HepG2 (cell line): Measurements from ENCODE around the gene ZNF451. TPM values are rescaled to one million over a fixed set of nuclear protein-coding genes. Genes with fewer than 3 reads are reported as not detected.

Experiments
- ATAC-seq: fragments of 200-7000 bp; cut with Tn5 transposase; 3 replicates; pipeline ENCODE4 v1.9.1; 2020; ENCODE audit warnings: mild to moderate bottlenecking, moderate library complexity
- BruUV-seq: library from RNA; stranded (reverse); fragments of 400-500 nt; replicated peaks from 2 replicates; lab custom pipeline; 2021; lab: Mats Ljungman, UMichigan
- CTCF ChIA-PET: fragments of 300-600 bp; formaldehyde crosslinking; extraction: SDS; loops from one replicate; lab custom pipeline; 2021; ENCODE audit warnings: low total read pairs, inconsistent platforms, low intra/inter-chr PET ratio; lab: Yijun Ruan, JAX
- POLR2A ChIA-PET: fragments of 350-600 bp; sonication (Branson Sonifier 250); formaldehyde crosslinking; loops from one replicate; lab custom pipeline; 2020; ENCODE audit warnings: antibody characterized with exemption, inconsistent platforms; lab: Yijun Ruan, JAX
- DNase-seq: peaks from one replicate; pipeline ENCODE4 v3.0.0-alpha.2; 2015; ENCODE audit warnings: low spot score
- FAIRE-seq: peaks from 3 replicates; lab custom pipeline; 2011; peaks lifted over from hg19 to GRCh38; lab: Jason Lieb, UNC
- H2AFZ ChIP-seq: one replicate; pipeline ENCODE4 v1.6.1; 2011; ENCODE audit warnings: low read length, inconsistent platforms
- H3K27ac ChIP-seq: fragments of 300-600 bp; 3 replicates; pipeline ENCODE4 v1.8.0; 2011; ENCODE audit warnings: mixed run types, mild to moderate bottlenecking, mixed read lengths, low read length, inconsistent platforms; ENCODE audit not compliant: insufficient read depth; ENCODE audit errors: extremely low read length
- H3K27me3 ChIP-seq, 2 experiments: fragments of 200-600 bp in 1 of 2; 2 replicates in 1 of 2; 3 replicates in 1 of 2; pipeline versions ENCODE4 v1.6.0 to v1.8.0; 2011; ENCODE audit warnings: low read length in 2 of 2, mild to moderate bottlenecking in 2 of 2, moderate library complexity in 2 of 2, inconsistent platforms in 1 of 2; ENCODE audit not compliant: insufficient read depth in 2 of 2, control insufficient read depth in 1 of 2
- H3K36me3 ChIP-seq, 2 experiments: fragments of 200-600 bp in 1 of 2; replicated peaks in 1 of 2; 2 replicates in 1 of 2; 3 replicates in 1 of 2; pipeline versions ENCODE4 v1.5.1 to v1.8.0; 2011; ENCODE audit warnings: low read length in 2 of 2, inconsistent platforms in 1 of 2; ENCODE audit not compliant: insufficient read depth in 2 of 2, control insufficient read depth in 1 of 2
- H3K4me1 ChIP-seq: 2 replicates; pipeline ENCODE4 v1.5.1; 2012; ENCODE audit warnings: low read length, inconsistent platforms; ENCODE audit not compliant: insufficient read depth
- H3K4me2 ChIP-seq: 2 replicates; pipeline ENCODE4 v1.6.0; 2011; ENCODE audit warnings: low read depth, low read length, inconsistent platforms
- H3K4me3 ChIP-seq, 3 experiments: fragments of 200-600 bp in 1 of 3; sonication (generic), shearing (Covaris generic) in 1 of 3; replicated peaks in 1 of 3; 2 replicates each; pipeline ENCODE4 v1.5.1; 2011 to 2016; ENCODE audit warnings: low read length in 3 of 3, inconsistent platforms in 2 of 3, low read depth in 2 of 3, mild to moderate bottlenecking in 2 of 3, control low read depth in 1 of 3, mixed read lengths in 1 of 3; ENCODE audit not compliant: insufficient read depth in 1 of 3
- H3K79me2 ChIP-seq: one replicate; pipeline ENCODE4 v1.6.1; 2011; ENCODE audit warnings: low read length, inconsistent platforms; ENCODE audit not compliant: insufficient read depth
- H3K9ac ChIP-seq: 2 replicates; pipeline ENCODE4 v1.6.0; 2011; ENCODE audit warnings: mild to moderate bottlenecking, low read depth, low read length, inconsistent platforms; ENCODE audit not compliant: insufficient read depth
- H3K9me3 ChIP-seq: 2 replicates; pipeline ENCODE4 v1.5.1; 2012; ENCODE audit warnings: mild to moderate bottlenecking, low read length
- H4K20me1 ChIP-seq: 2 replicates; pipeline ENCODE4 v1.6.0; 2011; ENCODE audit warnings: inconsistent platforms, mild to moderate bottlenecking, low read length, moderate library complexity; ENCODE audit not compliant: insufficient read depth
- CREBL2 ChIP-seq: sonication (generic); formaldehyde crosslinking; IDR thresholded peaks from 2 replicates; pipeline ENCODE4 v1.8.1; 2023; ENCODE audit warnings: missing genetic modification reagents, mild to moderate bottlenecking, borderline replicate concordance
- DRAP1 ChIP-seq: IDR thresholded peaks from 2 replicates; pipeline ENCODE4 v1.6.1; 2016; ENCODE audit warnings: missing genetic modification reagents, missing compliant biosample characterization
- ESRRA ChIP-seq: sonication (generic); formaldehyde crosslinking; IDR thresholded peaks from 2 replicates; pipeline ENCODE4 v1.5.1; 2020; ENCODE audit warnings: mild to moderate bottlenecking, low read depth, missing genetic modification reagents
- IKZF1 ChIP-seq: fragments of 450-650 bp; IDR thresholded peaks from 2 replicates; pipeline ENCODE4 v1.7.1; 2016
- MAFF ChIP-seq: IDR thresholded peaks from 2 replicates; pipeline ENCODE4 v1.6.1; 2011; ENCODE audit warnings: low read depth, low read length, improper control_type of control experiment
- MAX ChIP-seq: IDR thresholded peaks from 2 replicates; pipeline ENCODE4 v1.6.1; 2012; ENCODE audit warnings: inconsistent platforms
- ZNF33B ChIP-seq: sonication (generic); formaldehyde crosslinking; IDR thresholded peaks from 2 replicates; pipeline ENCODE4 v1.5.1; 2020; ENCODE audit warnings: mild to moderate bottlenecking, missing genetic modification reagents
- ZNF407 ChIP-seq: sonication (generic); formaldehyde crosslinking; IDR thresholded peaks from one replicate; pipeline ENCODE4 v1.5.1; 2020; ENCODE audit warnings: mild to moderate bottlenecking, missing genetic modification reagents; ENCODE audit errors: not compliant biosample characterization
- ZNF609 ChIP-seq: sonication (generic); formaldehyde crosslinking; IDR thresholded peaks from 2 replicates; pipeline ENCODE4 v1.4.0; 2020; ENCODE audit warnings: mild to moderate bottlenecking, missing genetic modification reagents, borderline replicate concordance
- ZNF7 ChIP-seq: IDR thresholded peaks from 2 replicates; pipeline ENCODE4 v1.6.1; 2016; ENCODE audit warnings: missing biosample characterization, missing genetic modification reagents
- WGBS: methylation state at CpG from one replicate; pipeline ENCODE4 v1.1.6; 2017; ENCODE audit warnings: low lambda C conversion rate; 5-methylcytosine and 5-hydroxymethylcytosine counted together
- in situ Hi-C: cut with HindIII; loops from 2 replicates; pipeline ENCODE4 v1.10.0; 2017; ENCODE audit warnings: low pct_unique_long_range_greater_than_20kb; ENCODE audit not compliant: extremely low pct_ligation_motif_present
- intact Hi-C: fragments of 100-400 bp; cut with micrococcal nuclease; formaldehyde crosslinking; loops from one replicate; pipeline ENCODE4 v1.10.0; 2022; ENCODE audit not compliant: unreplicated experiment
- polyA plus RNA-seq, 8 experiments: library from polyadenylated mRNA; depleted of rRNA in 3 of 8; stranded (reverse) in 7 of 8; unstranded in 1 of 8; fragments of >200 nt; fragmentation: Illumina TruSeq in 4 of 8; extraction: Trizol in 4 of 8; gene quantifications; 2 replicates each; pipeline versions ENCODE4 v1.2.1 to v1.2.3, GENCODE V29; 2011 to 2016; ENCODE audit warnings: low read depth in 4 of 8, missing spikeins in 1 of 8, mixed read lengths in 1 of 8; ENCODE audit not compliant: insufficient read depth in 1 of 8
- total RNA-seq, 5 experiments: library from RNA; depleted of rRNA; stranded (reverse); fragments of >200 nt; fragmentation: Illumina TruSeq; extraction: Trizol; gene quantifications; 2 replicates each; pipeline ENCODE4 v1.2.3, GENCODE V29; 2016; ENCODE audit warnings: low read depth in 1 of 5

ZNF451 gene
- total and polyA plus RNA-seq, 2 of the 13 experiments (the other 11 are each of a cell fraction or from before 2014, with no cell fraction given): 32.1 to 65.7 TPM

- no peak for TF ChIP-seq CREBL2 (CRISPR knock-in tag)
- TF ChIP-seq ZNF7 (CRISPR knock-in tag): no peak
- no peak for TF ChIP-seq MAX
- no peak for TF ChIP-seq ZNF33B (CRISPR knock-in tag)
- TF ChIP-seq MAFF: no peak
- no peak for TF ChIP-seq ZNF609 (CRISPR knock-in tag)
- TF ChIP-seq DRAP1: no peak
Measured at GRCh38 chr6:57068061-57068460, 21.9 kb upstream of the ZNF451 start (continued).

GRCh38 chr6:57069228-57069627 lies 20.8 kb upstream of the ZNF451 start:
- DNase-seq (no peak), FAIRE-seq (peak; percentile 4), ATAC-seq (no peak)
- no peaks in the 10 kb centered on the region for H3K27me3 ChIP-seq
- intact Hi-C loops: no loop called here
- H3K27ac ChIP-seq: no peak overlapping the region
- H3K4me3 ChIP-seq: no peak overlapping the region
- no TSS peak for BruUV-seq
- no peaks in the 10 kb centered on the region for H3K4me1 ChIP-seq
- H3K4me2 ChIP-seq: no peak overlapping the region
- ChIA-PET POLR2A (no interaction called here), CTCF (no interaction called here)
- H4K20me1 ChIP-seq: no peaks in the 10 kb centered on the region
- H3K36me3 ChIP-seq: peaks cover 5 to 6% of the 10 kb centered on the region in 2 experiments; a peak in 4 of 5 replicates
- H3K79me2 ChIP-seq: no peaks in the 10 kb centered on the region
- in situ Hi-C loops: no loop called here
- WGBS: 97% methylated on average over 4 of the region's 4 CpGs
- no peaks in the 10 kb centered on the region for H3K9me3 ChIP-seq
- H3K9ac ChIP-seq: no peak overlapping the region
- no peak overlapping the region for H2AFZ ChIP-seq
- no peak for TF ChIP-seq ZNF407 (CRISPR knock-in tag)
- no peak for TF ChIP-seq IKZF1
- no peak for TF ChIP-seq ESRRA (CRISPR knock-in tag)
